Mucosa of gallbladder (tissue), 1 donor: ENCODE results near the gene MTHFD1L. TPM values are rescaled to one million over a fixed set of nuclear protein-coding genes. Genes with fewer than 3 reads are reported as not detected.
A peak's percentile ranks its signal among the peaks of the same experiment; 100 is the strongest.
"Not testable (repeated sequence)": the region's sequence is repeated elsewhere in the genome, so short reads cannot be mapped to it uniquely, and the experiment has no call there.

Experiments used
- DNase-seq: peaks from one replicate; pipeline ENCODE4 v3.0.0-alpha.2; 2020; ENCODE audit warnings: low spot score
- total RNA-seq: library from RNA; stranded (reverse); gene quantifications from one replicate; pipeline ENCODE4 v1.2.1, GENCODE V29; 2021
- donor health status: DM: no; HTN: no; CAD: no.

Gene MTHFD1L
- 10.7 TPM for total RNA-seq

GRCh38 chr6:150865406-150866146 is at the start of gene MTHFD1L:
Gene MTHFD1L (plus strand): TSS chr6:150865702. CDS start chr6:150865823, 121 bp downstream.
- DNase-seq = peak; percentile 60

- DNase-seq = not testable (repeated sequence)
Measured at GRCh38 chr6:150816554-150816953, 48.9 kb upstream of the MTHFD1L start.

- DNase-seq = no peak
Measured at GRCh38 chr6:150822932-150823331, 42.6 kb upstream of the MTHFD1L start.

GRCh38 chr6:150826788-150827187 is 38.7 kb upstream of the MTHFD1L start:
- no peak for DNase-seq

- DNase-seq = not testable (repeated sequence)
Measured at GRCh38 chr6:150828107-150828506, 37.4 kb upstream of the MTHFD1L start.

GRCh38 chr6:150830439-150831165 is 34.9 kb upstream of the MTHFD1L start:
- DNase-seq = no peak

GRCh38 chr6:150831577-150831976 is 33.9 kb upstream of the MTHFD1L start:
- DNase-seq = no peak

GRCh38 chr6:150835620-150836019 is 29.9 kb upstream of the MTHFD1L start:
- no peak for DNase-seq

GRCh38 chr6:150840185-150840584 is 25.3 kb upstream of the MTHFD1L start:
- DNase-seq = no peak

GRCh38 chr6:150841189-150841588 is 24.3 kb upstream of the MTHFD1L start:
- no peak for DNase-seq

GRCh38 chr6:150841697-150842096 is 23.8 kb upstream of the MTHFD1L start:
- no peak for DNase-seq

GRCh38 chr6:150844371-150844770 is 21.1 kb upstream of the MTHFD1L start:
- DNase-seq = no peak

- no peak for DNase-seq
Measured at GRCh38 chr6:150846641-150847040, 18.9 kb upstream of the MTHFD1L start.

GRCh38 chr6:150848400-150848799 is 17.1 kb upstream of the MTHFD1L start:
- no peak for DNase-seq

GRCh38 chr6:150854392-150854791 is 11.1 kb upstream of the MTHFD1L start:
- DNase-seq = not testable (repeated sequence)

GRCh38 chr6:150855171-150855570 is 10.3 kb upstream of the MTHFD1L start:
- not testable (repeated sequence) for DNase-seq

- DNase-seq = no peak
Measured at GRCh38 chr6:150857062-150857944, 8.2 kb upstream of the MTHFD1L start.

- no peak for DNase-seq
Measured at GRCh38 chr6:150857945-150858308, 7.6 kb upstream of the MTHFD1L start.

- DNase-seq = not testable (repeated sequence)
Measured at GRCh38 chr6:150861448-150862168, 3.9 kb upstream of the MTHFD1L start.

- DNase-seq = no peak
Measured at GRCh38 chr6:150863213-150863928, 2.1 kb upstream of the MTHFD1L start.

GRCh38 chr6:150865043-150865405 is 478 bp upstream of the MTHFD1L start:
- DNase-seq = no peak
